H1 (cell line): ENCODE results near the gene EMP2.

Experiments
- CTCF ChIP-seq, 3 experiments: IDR thresholded peaks; 1 replicate in 2 of 3; 2 replicates in 1 of 3; pipeline versions ENCODE4 v1.5.1 to v1.6.1; 2011; ENCODE audit warnings: low read length in 3 of 3, mild to moderate bottlenecking in 3 of 3, inconsistent platforms in 2 of 3, low read depth in 1 of 3, moderate library complexity in 1 of 3; ENCODE audit not compliant: insufficient read depth in 1 of 3; ENCODE audit errors: control extremely low read depth in 1 of 3
- POLR2A ChIP-seq, 2 experiments: IDR thresholded peaks; 1 replicate in 1 of 2; 2 replicates in 1 of 2; pipeline ENCODE4 v1.6.1; 2011; ENCODE audit warnings: low read depth in 2 of 2, low read length in 2 of 2, mild to moderate bottlenecking in 2 of 2; ENCODE audit errors: control extremely low read depth in 1 of 2
- SP1 ChIP-seq: IDR thresholded peaks from 2 replicates; pipeline ENCODE4 v1.6.1; 2011; ENCODE audit warnings: low read depth, low read length
- TAF1 ChIP-seq: IDR thresholded peaks from 2 replicates; pipeline ENCODE4 v1.6.1; 2011; ENCODE audit warnings: mild to moderate bottlenecking, low read depth, low read length
- ZNF274 ChIP-seq: IDR thresholded peaks from 2 replicates; pipeline ENCODE4 v1.7.0; 2012; ENCODE audit warnings: low read length, borderline replicate concordance; ENCODE audit errors: extremely low read depth

GRCh38 chr16:10558305-10558704, 22.1 kb downstream of the EMP2 start:
- TF ChIP-seq SP1 (no peak), POLR2A (IDR thresholded peaks at IDR 0.05; ENCODE audit: control extremely low read depth in 1 of 2, low read depth in 2 of 2, low read length in 2 of 2) (no peak), CTCF (IDR thresholded peaks at IDR 0.05; ENCODE audit: control extremely low read depth in 1 of 3, insufficient read depth in 1 of 3, low read depth in 1 of 3, low read length in 3 of 3) (no peak), TAF1 (no peak), ZNF274 (no peak)
